GM21576 (cell line): ENCODE data around the gene HNRNPU.

Experiments
- ATAC-seq: cut with Tn5 transposase; IDR thresholded peaks from one replicate; pipeline ENCODE4 v1.9.1; 2021; ENCODE audit warnings: mild to moderate bottlenecking, moderate library complexity; ENCODE audit not compliant: unreplicated experiment

HNRNPU gene

GRCh38 chr1:244804841-244805240 is 59.5 kb downstream of the HNRNPU start:
- no peak for ATAC-seq

- no peak for ATAC-seq
Observed at GRCh38 chr1:244802556-244803239, 61.6 kb downstream of the HNRNPU start.

DNA sequence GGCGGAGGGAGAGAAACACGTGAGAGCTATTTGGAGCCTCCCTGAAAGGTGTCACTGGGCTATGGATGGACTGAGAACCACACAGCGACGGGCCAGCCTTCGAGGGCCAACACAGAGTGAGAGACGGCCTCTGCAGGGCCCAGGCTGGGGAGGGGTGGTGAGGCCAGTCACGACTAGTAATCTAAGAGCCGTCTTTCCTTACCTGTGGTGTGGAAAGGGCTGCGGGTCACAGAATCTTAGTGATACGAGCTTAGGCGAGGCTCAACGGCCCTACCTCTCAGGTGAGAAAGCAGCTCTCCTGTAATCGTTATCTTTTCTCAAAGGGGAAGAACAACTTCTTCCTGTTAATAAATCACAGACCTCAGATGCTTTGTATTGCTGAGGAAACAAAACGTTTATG is 62.3 kb downstream of the HNRNPU start:
- no peak for ATAC-seq

DNA sequence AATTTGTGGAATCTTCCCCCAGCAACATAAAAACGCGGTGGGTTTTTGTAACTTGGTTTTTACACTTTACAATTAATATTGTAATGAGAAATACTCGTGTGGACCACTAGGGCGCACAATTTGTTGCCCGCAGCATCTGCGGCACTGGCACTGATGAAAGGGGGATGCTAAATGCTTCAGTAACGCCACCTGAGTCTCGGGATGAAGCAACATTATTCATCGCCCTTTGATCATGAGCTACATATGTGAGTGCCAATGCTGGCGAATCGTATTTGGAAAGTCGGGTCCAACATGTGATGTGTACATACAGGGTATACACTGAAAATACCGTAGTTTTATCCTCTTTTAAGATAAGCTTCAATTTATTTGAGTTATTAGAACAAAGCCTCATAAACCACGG is 63.1 kb downstream of the HNRNPU start:
- ATAC-seq = peak; percentile 79

GRCh38 chr1:244800821-244801220 is 63.5 kb downstream of the HNRNPU start:
- ATAC-seq = no peak
